GM23248 (cell line): Measurements from ENCODE around the gene ENOX1. TPM values are rescaled to one million over a fixed set of nuclear protein-coding genes. Genes with fewer than 3 reads are reported as not detected.

Experiments
- DNase-seq: peaks from one replicate; pipeline ENCODE4 v3.0.0-alpha.2; 2015
- H2AFZ ChIP-seq: fragments of 200-600 bp; sonication (generic); 2 replicates; pipeline ENCODE4 v1.6.1; 2016; ENCODE audit warnings: antibody characterized with exemption
- H3F3A ChIP-seq: fragments of 200-600 bp; sonication (generic); 2 replicates; pipeline ENCODE4 v1.6.1; 2016; ENCODE audit warnings: mild to moderate bottlenecking, antibody characterized with exemption, mixed run types; ENCODE audit not compliant: insufficient read depth
- H3K27ac ChIP-seq: fragments of 200-600 bp; sonication (generic); 2 replicates; pipeline ENCODE4 v1.5.1; 2016; ENCODE audit warnings: mild to moderate bottlenecking
- H3K27me3 ChIP-seq: fragments of 200-600 bp; sonication (generic); replicated peaks from 2 replicates; pipeline ENCODE4 v1.6.1; 2016; ENCODE audit warnings: mild to moderate bottlenecking; ENCODE audit not compliant: insufficient read depth
- H3K36me3 ChIP-seq: fragments of 200-600 bp; sonication (generic); 2 replicates; pipeline ENCODE4 v1.6.1; 2016; ENCODE audit warnings: low read depth, mild to moderate bottlenecking
- H3K4me1 ChIP-seq: fragments of 200-600 bp; sonication (generic); 2 replicates; pipeline ENCODE4 v1.6.1; 2016; ENCODE audit warnings: mild to moderate bottlenecking; ENCODE audit not compliant: insufficient read depth
- H3K4me2 ChIP-seq: fragments of 200-600 bp; sonication (generic); one replicate; pipeline ENCODE4 v1.6.1; 2016; ENCODE audit warnings: mild to moderate bottlenecking; ENCODE audit not compliant: unreplicated experiment
- H3K4me3 ChIP-seq: fragments of 200-600 bp; sonication (generic); 2 replicates; pipeline ENCODE4 v1.5.1; 2016; ENCODE audit warnings: mild to moderate bottlenecking
- H3K79me2 ChIP-seq: fragments of 200-600 bp; sonication (generic); 2 replicates; pipeline ENCODE4 v1.6.1; 2016; ENCODE audit warnings: mild to moderate bottlenecking; ENCODE audit not compliant: insufficient read depth
- H3K9ac ChIP-seq: fragments of 200-600 bp; sonication (generic); 2 replicates; pipeline ENCODE4 v1.6.1; 2016; ENCODE audit warnings: mild to moderate bottlenecking
- H3K9me2 ChIP-seq: fragments of 200-600 bp; sonication (generic); 2 replicates; pipeline ENCODE4 v1.6.1; 2016; ENCODE audit warnings: mixed run types, mild to moderate bottlenecking, moderate library complexity; ENCODE audit not compliant: insufficient read depth
- H3K9me3 ChIP-seq: fragments of 200-600 bp; sonication (generic); one replicate; pipeline ENCODE4 v1.6.1; 2017; ENCODE audit warnings: low read depth
- H4K20me1 ChIP-seq: fragments of 200-600 bp; sonication (generic); 2 replicates; pipeline ENCODE4 v1.6.0; 2016; ENCODE audit not compliant: insufficient read depth
- EZH2 ChIP-seq: fragments of 200-600 bp; sonication (generic); IDR thresholded peaks from 2 replicates; pipeline ENCODE4 v1.6.1; 2018; ENCODE audit warnings: antibody characterized with exemption, mild to moderate bottlenecking; ENCODE audit not compliant: insufficient read depth, poor library complexity, severe bottlenecking
- EZH2phosphoT487 ChIP-seq: fragments of 200-600 bp; sonication (generic); IDR thresholded peaks from 2 replicates; pipeline ENCODE4 v1.6.1; 2018; ENCODE audit warnings: antibody characterized with exemption, moderate library complexity, mild to moderate bottlenecking, low read depth; ENCODE audit not compliant: insufficient read depth
- WGBS, 2 experiments: methylation state at CpG; one replicate each; pipeline ENCODE4 v1.1.6; 2015 to 2017; ENCODE audit warnings: low lambda C conversion rate in 2 of 2, low coverage in 1 of 2; ENCODE audit errors: missing lambda C conversion rate in 2 of 2; 5-methylcytosine and 5-hydroxymethylcytosine counted together
- in situ Hi-C: fragments of 300-500 bp; cut with MboI; formaldehyde crosslinking; loops from 2 replicates; pipeline ENCODE4 v1.15.0; 2020
- polyA plus RNA-seq: library from polyadenylated mRNA; unstranded; fragments of >200 nt; fragmentation: Nextera tagmentation; extraction: Ambion mirVana; gene quantifications from 2 replicates; pipeline ENCODE4 v1.2.1, GENCODE V29; 2016
- total RNA-seq: library from RNA; depleted of rRNA; stranded (reverse); fragments of >200 nt; shearing (Covaris generic); gene quantifications from 2 replicates; pipeline ENCODE4 v1.2.3, GENCODE V29; 2014

The ENOX1 gene
- total and polyA plus RNA-seq, 2 experiments from 2014 or later = 1.8 to 3.2 TPM

- DNase-seq = no peak
- H3K27ac ChIP-seq = no peak overlapping the region
- 57 to 59% methylated on average over 5 of the region's 5 CpGs for WGBS, 2 experiments
- no peak overlapping the region for H3K4me2 ChIP-seq
- H3K9me2 ChIP-seq = no peaks in the 10 kb centered on the region
- no peaks in the 10 kb centered on the region for H3F3A ChIP-seq
- H3K4me3 ChIP-seq = no peak overlapping the region
- no peaks in the 10 kb centered on the region; the same call in 1 of the 2 replicates for H3K4me1 ChIP-seq
- no peak overlapping the region for H2AFZ ChIP-seq
- no peaks in the 10 kb centered on the region for H3K27me3 ChIP-seq
- no peak overlapping the region for H3K9ac ChIP-seq
- no peak for TF ChIP-seq EZH2phosphoT487
- no peak for TF ChIP-seq EZH2
- no peaks in the 10 kb centered on the region for H3K36me3 ChIP-seq
- H4K20me1 ChIP-seq = no peaks in the 10 kb centered on the region
- H3K79me2 ChIP-seq = no peaks in the 10 kb centered on the region
- in situ Hi-C loops = no loop called here
- H3K9me3 ChIP-seq = no peaks in the 10 kb centered on the region
These were observed 353.8 kb downstream of the ENOX1 start for GRCh38 chr13:43432958-43433357.

GRCh38 chr13:43431841-43432240, 354.9 kb downstream of the ENOX1 start:
- WGBS, 2 experiments = 74 to 76% methylated on average over 8 of the region's 8 CpGs
- Histone ChIP-seq H4K20me1 (no peaks in the 10 kb centered on the region), H3K27me3 (no peaks in the 10 kb centered on the region), H3F3A (no peaks in the 10 kb centered on the region), H3K9ac (no peak overlapping the region), H3K4me1 (no peaks in the 10 kb centered on the region; the same call in 1 of the 2 replicates), H3K4me3 (no peak overlapping the region), H3K27ac (no peak overlapping the region), H3K9me2 (no peaks in the 10 kb centered on the region), H3K79me2 (no peaks in the 10 kb centered on the region), H2AFZ (no peak overlapping the region), H3K4me2 (no peak overlapping the region), H3K36me3 (no peaks in the 10 kb centered on the region), H3K9me3 (no peaks in the 10 kb centered on the region)
- TF ChIP-seq EZH2 = no peak
- TF ChIP-seq EZH2phosphoT487 = no peak
- in situ Hi-C loops = no loop called here
- no peak for DNase-seq

- no peaks in the 10 kb centered on the region for H3K27me3 ChIP-seq
- no peak overlapping the region for H3K4me3 ChIP-seq
- no peaks in the 10 kb centered on the region for H3K79me2 ChIP-seq
- no peaks in the 10 kb centered on the region for H3K9me3 ChIP-seq
- in situ Hi-C loops = no loop called here
- no peak overlapping the region for H3K27ac ChIP-seq
- no peak overlapping the region for H3K9ac ChIP-seq
- DNase-seq = no peak
- no peak overlapping the region for H2AFZ ChIP-seq
- H3K4me2 ChIP-seq = no peak overlapping the region
- no peaks in the 10 kb centered on the region for H3F3A ChIP-seq
- TF ChIP-seq EZH2 = no peak
- no peak for TF ChIP-seq EZH2phosphoT487
- H3K9me2 ChIP-seq = no peaks in the 10 kb centered on the region
- H4K20me1 ChIP-seq = no peaks in the 10 kb centered on the region
- no peaks in the 10 kb centered on the region for H3K36me3 ChIP-seq
- WGBS, 2 experiments = 81 to 82% methylated on average over 4 of the region's 4 CpGs
- H3K4me1 ChIP-seq = no peaks in the 10 kb centered on the region; the same call in 1 of the 2 replicates
These were observed 355.5 kb downstream of the ENOX1 start for GRCh38 chr13:43431290-43431716.

DNA sequence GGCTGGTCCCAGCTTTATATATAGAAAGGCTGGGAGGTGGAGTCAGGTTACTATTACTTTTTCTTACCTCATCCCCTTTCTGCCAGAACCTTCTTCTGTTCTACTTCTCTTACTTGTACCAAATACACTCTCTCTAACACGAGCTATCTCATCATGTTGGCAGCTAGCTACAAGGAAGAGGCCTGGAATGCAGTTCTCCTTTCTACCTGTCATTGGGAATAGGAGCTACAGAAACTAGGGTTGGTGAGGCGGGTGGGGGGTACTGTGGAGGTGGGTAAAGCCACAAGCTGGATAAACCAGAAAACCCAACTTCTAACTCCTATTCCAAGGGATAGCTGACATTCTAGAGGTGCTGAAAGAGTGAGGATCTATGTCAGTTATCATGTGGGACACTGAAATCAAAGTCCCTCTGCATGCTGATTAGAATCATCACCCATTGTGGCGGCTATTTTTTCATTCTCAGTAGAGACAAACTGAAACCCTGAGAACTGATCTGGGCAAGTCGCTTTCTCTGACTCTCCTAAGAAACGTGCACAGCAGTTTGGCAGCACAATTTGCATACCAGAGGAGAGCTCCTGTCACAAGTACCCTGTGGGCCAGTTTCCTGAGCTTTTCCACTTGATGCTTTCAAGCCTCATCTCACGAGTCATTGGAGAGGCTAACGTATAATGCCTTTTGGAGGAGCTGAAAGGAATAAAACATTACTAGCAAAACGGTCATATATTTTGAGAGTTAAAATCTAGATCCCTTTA, 358.1 kb downstream of the ENOX1 start:
- H3K4me3 ChIP-seq = no peak overlapping the region
- no peak overlapping the region for H3K9ac ChIP-seq
- H3K4me2 ChIP-seq = no peak overlapping the region
- H3K27me3 ChIP-seq = no peaks in the 10 kb centered on the region
- H3K9me2 ChIP-seq = no peaks in the 10 kb centered on the region
- 66 to 69% methylated on average over 8 of the region's 8 CpGs for WGBS, 2 experiments
- no peaks in the 10 kb centered on the region for H3F3A ChIP-seq
- H3K27ac ChIP-seq = no peak overlapping the region
- H3K4me1 ChIP-seq = no peaks in the 10 kb centered on the region; the same call in 1 of the 2 replicates
- TF ChIP-seq EZH2 = no peak
- TF ChIP-seq EZH2phosphoT487 = no peak
- in situ Hi-C loops = no loop called here
- H3K9me3 ChIP-seq = no peaks in the 10 kb centered on the region
- no peaks in the 10 kb centered on the region for H4K20me1 ChIP-seq
- no peak overlapping the region for H2AFZ ChIP-seq
- no peaks in the 10 kb centered on the region for H3K79me2 ChIP-seq
- no peaks in the 10 kb centered on the region for H3K36me3 ChIP-seq
- DNase-seq = no peak
